ENCODE data around the gene SEC31B.

SEC31B gene

DNA sequence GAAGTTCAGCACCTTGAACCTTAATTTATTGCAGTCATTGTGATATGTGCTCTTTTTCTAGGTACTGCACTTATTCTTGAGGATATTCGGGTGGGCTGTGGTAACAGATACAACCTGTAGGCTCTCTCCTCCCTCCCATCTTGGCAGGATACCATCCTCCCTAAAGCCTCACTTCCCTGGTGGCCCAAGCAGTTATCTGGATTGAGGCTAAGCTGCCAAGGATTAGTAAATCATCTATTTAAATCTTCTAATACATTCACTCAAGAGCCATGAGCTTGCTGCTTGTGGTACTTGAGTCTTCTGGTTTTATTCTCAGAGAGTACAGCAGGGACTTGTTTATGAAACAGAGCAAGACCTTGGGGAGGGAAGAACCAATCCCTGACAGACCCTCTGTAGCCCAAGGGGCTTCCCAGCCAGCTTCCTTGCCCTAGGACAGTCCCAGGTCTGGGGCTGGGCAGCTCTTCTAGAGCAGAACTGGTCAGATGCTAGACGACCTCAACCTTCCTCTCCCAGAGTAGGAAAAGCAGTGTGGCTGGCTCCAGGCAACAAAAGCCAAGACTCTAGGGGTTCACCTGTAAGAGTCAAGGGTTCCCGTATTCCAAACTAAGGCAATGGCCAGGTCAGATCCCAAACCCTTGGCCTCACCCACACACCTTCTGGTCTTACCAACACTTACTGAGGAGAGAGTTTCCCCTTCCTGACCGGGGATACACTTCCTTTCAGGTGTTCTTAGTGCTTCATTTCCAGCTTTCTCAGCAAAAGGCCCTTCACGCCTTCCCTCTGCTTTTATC, 35.6 kb downstream of the SEC31B start:
- peaks cover 65% of the 10 kb centered on the region for H3K27me3 ChIP-seq
- H3K9ac ChIP-seq: no peak overlapping the region
- H3K4me3 ChIP-seq: no peak overlapping the region
- H3K4me2 ChIP-seq: no peak overlapping the region
- H3K36me3 ChIP-seq: peaks cover 48% of the 10 kb centered on the region
- H4K20me1 ChIP-seq: peaks cover 39% of the 10 kb centered on the region
- H3K9me3 ChIP-seq: no peaks in the 10 kb centered on the region
- no peak for TF ChIP-seq Cebpa-rat (IDR thresholded peaks at IDR 0.05)
- peaks cover 12% of the 10 kb centered on the region for H3K4me1 ChIP-seq
- no peak overlapping the region for H3K27ac ChIP-seq

- Histone ChIP-seq H3K4me1 (peaks cover 12% of the 10 kb centered on the region), H3K9me3 (no peaks in the 10 kb centered on the region), H3K9ac (no peak overlapping the region), H3K4me3 (peak overlapping the region; percentile 59), H3K36me3 (peaks cover 35% of the 10 kb centered on the region), H3K4me2 (peak overlapping the region; percentile 89), H3K27me3 (peaks cover 65% of the 10 kb centered on the region), H4K20me1 (peaks cover 39% of the 10 kb centered on the region), H3K27ac (no peak overlapping the region)
- TF ChIP-seq Cebpa-rat (IDR thresholded peaks at IDR 0.05): no peak
Observed at GRCh38 chr10:100482834-100483185, 36.9 kb downstream of the SEC31B start.

- peaks cover 12% of the 10 kb centered on the region for H3K4me1 ChIP-seq
- no peak for TF ChIP-seq Cebpa-rat (IDR thresholded peaks at IDR 0.05)
- peaks cover 30% of the 10 kb centered on the region for H3K36me3 ChIP-seq
- peaks cover 65% of the 10 kb centered on the region for H3K27me3 ChIP-seq
- H3K9me3 ChIP-seq: no peaks in the 10 kb centered on the region
- peak overlapping the region; percentile 59 for H3K4me3 ChIP-seq
- H3K27ac ChIP-seq: no peak overlapping the region
- H4K20me1 ChIP-seq: peaks cover 39% of the 10 kb centered on the region
- 0 out of 2 replicates have a peak overlapping the region, but pooled peaks have one; percentile 40 for H3K9ac ChIP-seq
- peak overlapping the region; percentile 89 for H3K4me2 ChIP-seq
Observed at GRCh38 chr10:100482181-100482833, 37.4 kb downstream of the SEC31B start.

- Histone ChIP-seq H3K27ac (no peak overlapping the region), H3K27me3 (peaks cover 65% of the 10 kb centered on the region), H3K4me2 (peak overlapping the region; percentile 89), H3K4me3 (peak overlapping the region; percentile 59), H3K36me3 (peaks cover 23% of the 10 kb centered on the region), H3K9ac (0 out of 2 replicates have a peak overlapping the region, but pooled peaks have one; percentile 40), H3K4me1 (peaks cover 12% of the 10 kb centered on the region), H3K9me3 (no peaks in the 10 kb centered on the region), H4K20me1 (peaks cover 39% of the 10 kb centered on the region)
- TF ChIP-seq Cebpa-rat (IDR thresholded peaks at IDR 0.05): no peak
Observed at GRCh38 chr10:100481462-100482081, 38.1 kb downstream of the SEC31B start.

GRCh38 chr10:100480002-100480401, 39.7 kb downstream of the SEC31B start:
- peaks cover 32% of the 10 kb centered on the region for H4K20me1 ChIP-seq
- no peaks in the 10 kb centered on the region for H3K9me3 ChIP-seq
- H3K27me3 ChIP-seq: peaks cover 59% of the 10 kb centered on the region
- no peak overlapping the region for H3K4me2 ChIP-seq
- peaks cover 12% of the 10 kb centered on the region for H3K4me1 ChIP-seq
- H3K27ac ChIP-seq: no peak overlapping the region
- H3K9ac ChIP-seq: no peak overlapping the region
- TF ChIP-seq Cebpa-rat (IDR thresholded peaks at IDR 0.05): no peak
- H3K36me3 ChIP-seq: peaks cover 8% of the 10 kb centered on the region
- no peak overlapping the region for H3K4me3 ChIP-seq

GRCh38 chr10:100479037-100479436, 40.6 kb downstream of the SEC31B start:
- Histone ChIP-seq H3K9me3 (no peaks in the 10 kb centered on the region), H3K4me3 (no peak overlapping the region), H3K4me2 (no peak overlapping the region), H3K36me3 (peaks cover under 1% of the 10 kb centered on the region; the same call in 1 of the 2 replicates), H3K27me3 (peaks cover 50% of the 10 kb centered on the region), H3K9ac (no peak overlapping the region), H3K4me1 (peaks cover 12% of the 10 kb centered on the region), H4K20me1 (peaks cover 23% of the 10 kb centered on the region), H3K27ac (no peak overlapping the region)
- TF ChIP-seq Cebpa-rat (IDR thresholded peaks at IDR 0.05): no peak

DNA sequence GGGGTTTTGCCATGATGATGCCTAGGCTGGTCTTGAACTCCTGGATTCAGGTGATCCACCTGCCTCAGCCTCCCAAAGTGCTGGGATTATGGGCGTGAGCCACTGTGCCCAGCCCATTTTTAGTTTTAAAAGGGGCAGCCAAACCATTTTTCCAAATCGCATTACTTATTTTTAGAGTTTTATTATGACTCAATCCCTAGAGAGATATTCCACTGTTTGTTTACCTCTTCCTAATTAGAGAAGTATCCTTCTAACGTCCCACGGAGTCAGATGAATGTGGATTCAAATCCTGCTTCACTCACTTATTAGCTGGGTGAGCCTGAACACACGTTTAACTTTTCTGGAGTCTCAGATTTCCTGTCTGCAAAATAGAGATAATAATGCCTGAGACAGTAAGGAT, 41.7 kb downstream of the SEC31B start:
- H4K20me1 ChIP-seq: peaks cover 14% of the 10 kb centered on the region
- no peaks in the 10 kb centered on the region for H3K36me3 ChIP-seq
- H3K9me3 ChIP-seq: no peaks in the 10 kb centered on the region
- TF ChIP-seq Cebpa-rat (IDR thresholded peaks at IDR 0.05): no peak
- peaks cover 39% of the 10 kb centered on the region for H3K27me3 ChIP-seq
- H3K4me2 ChIP-seq: no peak overlapping the region
- H3K9ac ChIP-seq: no peak overlapping the region
- H3K4me1 ChIP-seq: peaks cover 12% of the 10 kb centered on the region
- H3K4me3 ChIP-seq: no peak overlapping the region
- H3K27ac ChIP-seq: no peak overlapping the region

DNA sequence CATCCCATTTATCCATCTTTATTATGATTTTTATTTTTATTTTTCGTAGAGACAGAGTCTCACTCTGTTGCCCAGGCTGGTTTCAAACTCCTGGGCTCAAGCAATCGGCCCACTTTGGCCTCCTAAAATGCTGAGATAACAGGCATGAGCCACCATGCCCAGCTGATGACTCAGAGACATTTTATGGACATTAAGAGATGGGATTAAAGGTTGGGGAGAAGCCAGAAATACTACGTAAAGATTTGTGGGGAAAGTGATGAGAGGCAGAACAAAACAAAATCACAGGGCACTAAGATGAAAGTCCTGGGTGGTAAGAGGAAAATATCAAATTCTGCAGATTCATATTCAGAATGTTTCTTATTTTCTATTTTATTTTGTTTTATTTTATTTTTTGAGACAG, 49.3 kb downstream of the SEC31B start:
- H3K4me2 ChIP-seq: no peak overlapping the region
- no peak overlapping the region for H3K9ac ChIP-seq
- H3K9me3 ChIP-seq: no peaks in the 10 kb centered on the region
- no peak overlapping the region for H3K27ac ChIP-seq
- no peaks in the 10 kb centered on the region for H3K4me1 ChIP-seq
- no peak overlapping the region for H3K4me3 ChIP-seq
- no peaks in the 10 kb centered on the region for H3K36me3 ChIP-seq
- H3K27me3 ChIP-seq: no peaks in the 10 kb centered on the region
- H4K20me1 ChIP-seq: no peaks in the 10 kb centered on the region
- TF ChIP-seq Cebpa-rat (IDR thresholded peaks at IDR 0.05): no peak

DNA sequence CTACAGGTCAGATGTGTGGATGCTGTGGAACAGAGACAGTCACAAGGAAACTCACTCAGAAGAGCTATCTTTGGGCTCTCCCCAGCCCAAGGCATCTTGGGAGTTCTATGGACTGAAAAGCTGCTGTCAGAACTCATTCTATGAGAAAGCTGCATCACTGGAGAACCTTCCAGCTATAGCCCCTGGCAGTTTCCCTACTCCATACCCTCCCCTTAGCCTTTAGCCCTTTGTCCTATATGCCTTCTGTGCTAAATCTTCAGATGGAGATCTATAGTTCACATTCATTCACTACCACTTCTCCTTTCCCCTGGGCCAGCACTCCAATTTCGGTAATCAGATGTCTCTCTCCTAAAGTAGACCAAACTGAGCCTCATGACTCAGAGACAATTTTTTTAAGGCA, 49.9 kb downstream of the SEC31B start:
- Histone ChIP-seq H3K4me2 (no peak overlapping the region), H3K4me3 (no peak overlapping the region), H3K27ac (no peak overlapping the region), H3K9ac (no peak overlapping the region), H3K36me3 (no peaks in the 10 kb centered on the region), H4K20me1 (no peaks in the 10 kb centered on the region), H3K9me3 (no peaks in the 10 kb centered on the region), H3K27me3 (no peaks in the 10 kb centered on the region), H3K4me1 (no peaks in the 10 kb centered on the region)
- TF ChIP-seq Cebpa-rat (IDR thresholded peaks at IDR 0.05): no peak

- Histone ChIP-seq H3K4me2 (no peak overlapping the region), H3K9me3 (no peaks in the 10 kb centered on the region), H3K36me3 (no peaks in the 10 kb centered on the region), H3K4me3 (no peak overlapping the region), H3K27me3 (no peaks in the 10 kb centered on the region), H4K20me1 (no peaks in the 10 kb centered on the region), H3K4me1 (no peaks in the 10 kb centered on the region), H3K9ac (no peak overlapping the region), H3K27ac (no peak overlapping the region)
- TF ChIP-seq Cebpa-rat (IDR thresholded peaks at IDR 0.05): no peak
Observed at GRCh38 chr10:100468978-100469377, 50.7 kb downstream of the SEC31B start.

Measured in BLaER1 (cell line).